ENCODE results near the gene SLC25A13.

Gene SLC25A13

DNA sequence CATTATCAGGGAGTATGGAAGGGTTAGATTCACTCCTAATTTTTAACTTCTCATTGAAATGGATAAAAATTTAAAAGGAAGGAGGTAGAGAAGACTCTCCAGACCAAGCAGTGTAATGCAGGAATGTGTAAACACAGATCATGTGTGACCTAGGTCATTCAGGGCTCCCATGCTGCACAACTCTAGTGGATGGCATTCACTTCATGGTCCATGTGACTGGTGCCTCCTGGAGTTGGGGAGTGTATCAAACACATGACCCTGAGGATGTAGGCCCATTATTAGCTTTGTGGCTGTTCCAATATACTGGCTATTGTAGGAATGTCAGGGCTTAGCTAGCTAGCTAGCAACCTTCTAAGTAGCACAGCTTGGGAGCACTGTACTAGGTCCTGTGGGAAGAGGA is 109.9 kb downstream of the SLC25A13 start:
- in situ Hi-C loops (cut with MboI; ENCODE audit: low pct_unique_long_range_greater_than_20kb, low sequenced_read_pairs, unreplicated experiment): no loop called here
- TF ChIP-seq, protein P1, sequence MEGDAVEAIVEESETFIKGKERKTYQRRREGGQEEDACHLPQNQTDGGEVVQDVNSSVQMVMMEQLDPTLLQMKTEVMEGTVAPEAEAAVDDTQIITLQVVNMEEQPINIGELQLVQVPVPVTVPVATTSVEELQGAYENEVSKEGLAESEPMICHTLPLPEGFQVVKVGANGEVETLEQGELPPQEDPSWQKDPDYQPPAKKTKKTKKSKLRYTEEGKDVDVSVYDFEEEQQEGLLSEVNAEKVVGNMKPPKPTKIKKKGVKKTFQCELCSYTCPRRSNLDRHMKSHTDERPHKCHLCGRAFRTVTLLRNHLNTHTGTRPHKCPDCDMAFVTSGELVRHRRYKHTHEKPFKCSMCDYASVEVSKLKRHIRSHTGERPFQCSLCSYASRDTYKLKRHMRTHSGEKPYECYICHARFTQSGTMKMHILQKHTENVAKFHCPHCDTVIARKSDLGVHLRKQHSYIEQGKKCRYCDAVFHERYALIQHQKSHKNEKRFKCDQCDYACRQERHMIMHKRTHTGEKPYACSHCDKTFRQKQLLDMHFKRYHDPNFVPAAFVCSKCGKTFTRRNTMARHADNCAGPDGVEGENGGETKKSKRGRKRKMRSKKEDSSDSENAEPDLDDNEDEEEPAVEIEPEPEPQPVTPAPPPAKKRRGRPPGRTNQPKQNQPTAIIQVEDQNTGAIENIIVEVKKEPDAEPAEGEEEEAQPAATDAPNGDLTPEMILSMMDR (IDR thresholded peaks at IDR 0.05; ENCODE audit: extremely low read depth, insufficient read depth, missing control alignments): no peak
- no peak for DNase-seq (ENCODE audit: low spot score)

DNA sequence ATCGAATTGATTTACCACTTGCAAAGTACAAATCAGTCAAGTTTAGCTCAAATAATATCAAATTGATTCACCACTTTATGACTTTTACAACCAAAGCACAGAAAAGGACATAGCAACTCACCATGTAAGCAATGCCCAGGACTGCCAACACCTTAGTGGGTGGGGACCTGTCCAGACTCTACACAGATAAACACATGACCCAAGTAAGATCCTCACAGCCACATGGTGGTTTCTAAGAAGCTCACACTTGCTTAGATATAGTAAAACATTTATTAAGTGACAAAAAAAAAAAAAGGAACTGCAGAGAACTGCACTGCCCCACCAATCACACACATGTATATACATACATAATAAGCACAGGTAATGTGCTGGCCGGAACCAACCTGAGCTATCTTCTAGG is 116.2 kb downstream of the SLC25A13 start:
- TF ChIP-seq, protein P1 (IDR thresholded peaks at IDR 0.05; ENCODE audit: extremely low read depth, insufficient read depth, missing control alignments): no peak
- no peak for DNase-seq (ENCODE audit: low spot score)

DNA sequence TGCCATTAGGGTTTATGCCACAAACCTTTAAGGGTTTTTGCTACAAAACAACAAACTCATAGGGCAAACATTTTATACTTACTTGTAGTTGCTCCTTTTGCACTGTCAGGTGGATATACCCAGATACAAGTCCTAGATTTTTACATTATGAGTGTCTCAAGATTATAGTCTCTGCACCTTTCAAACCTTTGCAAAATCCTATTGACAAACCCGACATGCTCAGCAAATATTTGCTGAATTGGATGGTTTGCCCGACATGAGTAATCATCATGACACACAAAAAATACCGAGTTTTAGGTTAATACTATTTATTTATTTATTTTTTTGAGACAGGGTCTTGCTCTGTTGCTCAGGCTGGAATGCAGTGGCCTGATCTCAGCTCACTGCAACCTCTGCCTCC is 117.3 kb downstream of the SLC25A13 start:
- in situ Hi-C loops (cut with MboI; ENCODE audit: low pct_unique_long_range_greater_than_20kb, low sequenced_read_pairs, unreplicated experiment): no loop called here
- TF ChIP-seq, protein P1 (IDR thresholded peaks at IDR 0.05; ENCODE audit: extremely low read depth, insufficient read depth, missing control alignments): no peak
- no peak for DNase-seq (ENCODE audit: low spot score)

More for the DNA sequence above, 116.2 kb downstream of the SLC25A13 start:
- in situ Hi-C loops (cut with MboI; ENCODE audit: low pct_unique_long_range_greater_than_20kb, low sequenced_read_pairs, unreplicated experiment): no loop called here

DNA sequence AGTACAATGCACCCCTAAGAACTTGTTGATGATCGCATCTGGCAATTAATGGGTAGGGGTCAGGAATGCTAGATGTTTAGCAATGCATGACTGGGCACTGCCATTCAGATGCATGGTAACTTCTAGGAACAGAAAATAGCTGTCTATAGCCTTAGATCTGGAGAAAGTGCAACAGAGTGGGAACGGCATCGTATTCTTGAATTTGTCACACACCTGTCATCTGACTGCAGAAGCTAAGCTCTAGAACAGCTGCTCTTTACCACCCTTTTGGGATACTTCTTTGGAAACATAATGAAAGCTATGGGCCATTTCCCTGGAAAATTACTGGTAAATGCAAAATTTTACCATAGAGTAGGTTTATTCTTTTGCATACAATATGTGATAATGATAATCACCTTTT is 118.1 kb downstream of the SLC25A13 start:
- TF ChIP-seq, protein P1 (IDR thresholded peaks at IDR 0.05; ENCODE audit: extremely low read depth, insufficient read depth, missing control alignments): no peak
- in situ Hi-C loops (cut with MboI; ENCODE audit: low pct_unique_long_range_greater_than_20kb, low sequenced_read_pairs, unreplicated experiment): no loop called here
- no peak for DNase-seq (ENCODE audit: low spot score)

DNA sequence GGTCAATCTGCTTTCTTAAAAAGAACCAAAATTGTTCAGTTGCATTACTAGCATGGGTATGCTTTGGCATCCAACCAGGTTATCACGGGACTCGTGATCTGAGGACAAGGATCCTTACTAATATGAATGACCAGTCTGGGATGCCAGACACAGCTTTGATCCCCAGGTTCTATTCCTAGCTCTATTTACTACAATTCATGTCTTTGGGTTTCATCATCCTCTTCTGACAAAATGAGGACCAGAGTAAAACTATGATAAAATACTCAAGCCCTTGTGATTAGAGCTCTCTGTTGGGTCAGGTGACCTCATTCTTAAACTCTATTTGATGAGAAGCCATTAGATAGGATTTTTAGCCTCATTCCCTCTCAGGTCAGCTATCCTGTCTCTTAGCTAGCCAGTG is 119.8 kb downstream of the SLC25A13 start:
- DNase-seq (ENCODE audit: low spot score): no peak
- TF ChIP-seq, protein P1 (IDR thresholded peaks at IDR 0.05; ENCODE audit: extremely low read depth, insufficient read depth, missing control alignments): no peak
- in situ Hi-C loops (cut with MboI; ENCODE audit: low pct_unique_long_range_greater_than_20kb, low sequenced_read_pairs, unreplicated experiment): no loop called here

DNA sequence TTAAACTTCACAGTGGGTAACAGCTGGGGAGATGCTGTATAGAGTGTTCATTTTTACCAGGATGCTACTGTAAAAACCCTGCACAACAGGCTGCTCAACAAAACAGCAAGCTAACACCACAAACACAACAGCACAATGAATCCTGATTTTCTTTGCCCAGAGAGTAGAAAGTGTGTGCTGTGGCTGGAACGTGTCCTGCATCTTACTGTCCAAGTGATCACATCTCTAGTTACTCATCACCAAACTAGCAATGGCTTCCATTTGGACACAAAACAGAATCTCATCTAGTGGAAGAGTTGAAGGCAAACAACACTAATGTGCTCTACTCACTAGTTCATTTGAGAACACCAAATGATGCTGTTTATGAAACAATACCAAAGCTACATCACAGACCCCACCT is 121.2 kb downstream of the SLC25A13 start:
- no peak for DNase-seq (ENCODE audit: low spot score)
- TF ChIP-seq, protein P1 (IDR thresholded peaks at IDR 0.05; ENCODE audit: extremely low read depth, insufficient read depth, missing control alignments): no peak
- in situ Hi-C loops (cut with MboI; ENCODE audit: low pct_unique_long_range_greater_than_20kb, low sequenced_read_pairs, unreplicated experiment): no loop called here

DNA sequence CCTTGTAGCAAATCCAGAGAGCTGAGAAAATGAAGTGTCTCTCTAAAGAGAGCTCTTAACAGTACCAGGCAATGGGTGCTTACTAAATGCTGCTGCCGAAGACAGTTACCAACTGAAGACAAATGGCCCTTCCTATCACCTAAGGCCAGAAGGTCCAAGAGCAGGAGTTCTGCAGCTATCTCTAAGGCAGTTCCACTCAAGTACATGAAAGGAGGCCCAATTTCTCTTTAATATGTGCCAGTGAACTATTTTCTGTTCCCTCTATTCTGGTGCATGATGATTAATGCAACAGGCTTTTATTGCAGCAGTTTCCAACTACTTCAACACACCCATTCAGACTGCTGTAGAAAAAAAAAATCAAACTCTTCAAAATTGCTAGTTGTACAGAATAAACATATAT is 122.5 kb downstream of the SLC25A13 start:
- no peak for DNase-seq (ENCODE audit: low spot score)
- TF ChIP-seq, protein P1 (IDR thresholded peaks at IDR 0.05; ENCODE audit: extremely low read depth, insufficient read depth, missing control alignments): no peak
- in situ Hi-C loops (cut with MboI; ENCODE audit: low pct_unique_long_range_greater_than_20kb, low sequenced_read_pairs, unreplicated experiment): no loop called here
